ENCODE measurements around the gene HAPLN1.
"Not testable (repeated sequence)": the region's sequence is repeated elsewhere in the genome, so short reads cannot be mapped to it uniquely, and the experiment has no call there.

The HAPLN1 gene

GRCh38 chr5:83742089-83742488, 21.4 kb upstream of the HAPLN1 start:
- H3K9me2 ChIP-seq (replicated peaks; ENCODE audit: low read depth, low read length), result no peaks in the 10 kb centered on the region
- H3F3A ChIP-seq (ENCODE audit: low read depth), result no peaks in the 10 kb centered on the region
- H3K4me3 ChIP-seq (ENCODE audit: low read length, poor library complexity, severe bottlenecking), result no peak overlapping the region
- TF ChIP-seq EZH2phosphoT487 (IDR thresholded peaks at IDR 0.05; ENCODE audit: borderline replicate concordance) (no peak), CTCF (conservative IDR thresholded peaks at IDR 0.05; ENCODE audit: low read length) (no peak)
- no peaks in the 10 kb centered on the region for H3K79me2 ChIP-seq (ENCODE audit: insufficient read depth, low read length)
- H3K9ac ChIP-seq (ENCODE audit: low read depth, low read length, poor library complexity, severe bottlenecking), result no peak overlapping the region
- H3K27me3 ChIP-seq (ENCODE audit: insufficient read depth, low read length, poor library complexity, severe bottlenecking), result peaks cover 43% of the 10 kb centered on the region
- no peaks in the 10 kb centered on the region for H3K36me3 ChIP-seq (ENCODE audit: insufficient read depth, low read length)
- H3K9me3 ChIP-seq (ENCODE audit: insufficient read depth, low read depth, low read length), result no peaks in the 10 kb centered on the region
- no peaks in the 10 kb centered on the region for H4K20me1 ChIP-seq (ENCODE audit: insufficient read depth, low read length, poor library complexity, severe bottlenecking)
- H3K4me1 ChIP-seq (ENCODE audit: insufficient read depth, low read length, poor library complexity, severe bottlenecking), result no peaks in the 10 kb centered on the region
- no peak overlapping the region for H3K4me2 ChIP-seq (ENCODE audit: low read depth, low read length, poor library complexity, severe bottlenecking)
- H2AFZ ChIP-seq (ENCODE audit: low read length), result no peak overlapping the region

DNA sequence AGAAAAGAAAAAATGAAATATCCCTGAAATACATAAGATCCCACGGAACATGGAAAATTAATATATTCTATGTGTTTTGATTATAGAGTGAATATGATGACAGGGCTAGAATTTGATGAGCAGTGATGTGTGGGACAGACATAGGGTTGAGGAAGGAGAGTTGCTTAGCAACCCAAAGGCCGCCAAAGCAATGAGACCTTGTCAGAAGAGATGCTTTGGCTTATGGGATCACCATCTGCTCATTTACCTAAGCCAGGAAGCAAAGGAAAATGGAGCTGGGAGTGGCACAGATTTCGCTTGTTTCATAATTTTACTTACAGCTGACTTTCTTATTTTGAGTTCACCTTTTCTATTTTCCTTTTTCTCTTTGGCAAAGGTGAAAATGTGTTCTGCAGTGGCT, 20.9 kb upstream of the HAPLN1 start:
- no peaks in the 10 kb centered on the region for H4K20me1 ChIP-seq (ENCODE audit: insufficient read depth, low read length, poor library complexity, severe bottlenecking)
- H3K79me2 ChIP-seq (ENCODE audit: insufficient read depth, low read length), result no peaks in the 10 kb centered on the region
- no peaks in the 10 kb centered on the region for H3K9me3 ChIP-seq (ENCODE audit: insufficient read depth, low read depth, low read length)
- no peaks in the 10 kb centered on the region for H3K4me1 ChIP-seq (ENCODE audit: insufficient read depth, low read length, poor library complexity, severe bottlenecking)
- no peak overlapping the region for H3K4me2 ChIP-seq (ENCODE audit: low read depth, low read length, poor library complexity, severe bottlenecking)
- no peak for TF ChIP-seq CTCF (conservative IDR thresholded peaks at IDR 0.05; ENCODE audit: low read length)
- TF ChIP-seq EZH2phosphoT487 (IDR thresholded peaks at IDR 0.05; ENCODE audit: borderline replicate concordance), result no peak
- no peak overlapping the region for H2AFZ ChIP-seq (ENCODE audit: low read length)
- H3K9ac ChIP-seq (ENCODE audit: low read depth, low read length, poor library complexity, severe bottlenecking), result no peak overlapping the region
- H3K9me2 ChIP-seq (replicated peaks; ENCODE audit: low read depth, low read length), result no peaks in the 10 kb centered on the region
- H3F3A ChIP-seq (ENCODE audit: low read depth), result no peaks in the 10 kb centered on the region
- no peak overlapping the region for H3K4me3 ChIP-seq (ENCODE audit: low read length, poor library complexity, severe bottlenecking)
- peaks cover 42% of the 10 kb centered on the region for H3K27me3 ChIP-seq (ENCODE audit: insufficient read depth, low read length, poor library complexity, severe bottlenecking)
- H3K36me3 ChIP-seq (ENCODE audit: insufficient read depth, low read length), result no peaks in the 10 kb centered on the region

GRCh38 chr5:83740741-83741140, 20.1 kb upstream of the HAPLN1 start:
- Histone ChIP-seq H3K4me3 (ENCODE audit: low read length, poor library complexity, severe bottlenecking) (no peak overlapping the region), H3F3A (ENCODE audit: low read depth) (no peaks in the 10 kb centered on the region), H4K20me1 (ENCODE audit: insufficient read depth, low read length, poor library complexity, severe bottlenecking) (no peaks in the 10 kb centered on the region), H3K79me2 (ENCODE audit: insufficient read depth, low read length) (no peaks in the 10 kb centered on the region), H3K4me2 (ENCODE audit: low read depth, low read length, poor library complexity, severe bottlenecking) (no peak overlapping the region), H2AFZ (ENCODE audit: low read length) (no peak overlapping the region), H3K9me3 (ENCODE audit: insufficient read depth, low read depth, low read length) (no peaks in the 10 kb centered on the region), H3K4me1 (ENCODE audit: insufficient read depth, low read length, poor library complexity, severe bottlenecking) (no peaks in the 10 kb centered on the region), H3K9me2 (replicated peaks; ENCODE audit: low read depth, low read length) (no peaks in the 10 kb centered on the region), H3K27me3 (ENCODE audit: insufficient read depth, low read length, poor library complexity, severe bottlenecking) (peaks cover 34% of the 10 kb centered on the region), H3K36me3 (ENCODE audit: insufficient read depth, low read length) (no peaks in the 10 kb centered on the region), H3K9ac (ENCODE audit: low read depth, low read length, poor library complexity, severe bottlenecking) (no peak overlapping the region)
- TF ChIP-seq CTCF (conservative IDR thresholded peaks at IDR 0.05; ENCODE audit: low read length), result no peak
- no peak for TF ChIP-seq EZH2phosphoT487 (IDR thresholded peaks at IDR 0.05; ENCODE audit: borderline replicate concordance)

GRCh38 chr5:83736169-83736568, 15.5 kb upstream of the HAPLN1 start:
- H4K20me1 ChIP-seq (ENCODE audit: insufficient read depth, low read length, poor library complexity, severe bottlenecking); H3K9ac ChIP-seq (ENCODE audit: low read depth, low read length, poor library complexity, severe bottlenecking); H3K4me3 ChIP-seq (ENCODE audit: low read length, poor library complexity, severe bottlenecking); H3K9me3 ChIP-seq (ENCODE audit: insufficient read depth, low read depth, low read length); H3F3A ChIP-seq (ENCODE audit: low read depth); H3K27me3 ChIP-seq (ENCODE audit: insufficient read depth, low read length, poor library complexity, severe bottlenecking); H3K79me2 ChIP-seq (ENCODE audit: insufficient read depth, low read length); H3K4me2 ChIP-seq (ENCODE audit: low read depth, low read length, poor library complexity, severe bottlenecking); H3K9me2 ChIP-seq (replicated peaks; ENCODE audit: low read depth, low read length); H3K4me1 ChIP-seq (ENCODE audit: insufficient read depth, low read length, poor library complexity, severe bottlenecking); H3K36me3 ChIP-seq (ENCODE audit: insufficient read depth, low read length); H2AFZ ChIP-seq (ENCODE audit: low read length): not testable (repeated sequence)

GRCh38 chr5:83735058-83735457, 14.4 kb upstream of the HAPLN1 start:
- H3K36me3 ChIP-seq (ENCODE audit: insufficient read depth, low read length); H3K9me3 ChIP-seq (ENCODE audit: insufficient read depth, low read depth, low read length); H3K4me3 ChIP-seq (ENCODE audit: low read length, poor library complexity, severe bottlenecking); H3K4me2 ChIP-seq (ENCODE audit: low read depth, low read length, poor library complexity, severe bottlenecking); H3K4me1 ChIP-seq (ENCODE audit: insufficient read depth, low read length, poor library complexity, severe bottlenecking); H3F3A ChIP-seq (ENCODE audit: low read depth); H3K9ac ChIP-seq (ENCODE audit: low read depth, low read length, poor library complexity, severe bottlenecking); H2AFZ ChIP-seq (ENCODE audit: low read length); H3K9me2 ChIP-seq (replicated peaks; ENCODE audit: low read depth, low read length); H4K20me1 ChIP-seq (ENCODE audit: insufficient read depth, low read length, poor library complexity, severe bottlenecking); H3K79me2 ChIP-seq (ENCODE audit: insufficient read depth, low read length); H3K27me3 ChIP-seq (ENCODE audit: insufficient read depth, low read length, poor library complexity, severe bottlenecking): not testable (repeated sequence)

All from Loucy (cell line).